Prostate gland (tissue), 2 donors: ENCODE measurements around the gene TBC1D3B.

ENCODE experiments used
- POLR2A ChIP-seq: fragments of 450-650 bp; IDR thresholded peaks from one replicate; pipeline ENCODE4 v1.6.1; 2016; ENCODE audit warnings: antibody characterized with exemption, mild to moderate bottlenecking
- POLR2AphosphoS5 ChIP-seq: sonication (generic); formaldehyde crosslinking; IDR thresholded peaks from one replicate; pipeline ENCODE4 v1.6.1; 2017; ENCODE audit warnings: antibody characterized with exemption
- TF ChIP-seq, protein P1 (sequence below), 4 experiments: fragments of 200-600 bp in 2 of 4; fragments of 450-650 bp in 2 of 4; sonication (generic) in 2 of 4; IDR thresholded peaks; 1 replicate in 3 of 4; 2 replicates in 1 of 4; pipeline ENCODE4 v1.5.1; 2016 to 2019; ENCODE audit warnings: antibody characterized with exemption in 4 of 4, mild to moderate bottlenecking in 2 of 4, moderate library complexity in 2 of 4

DNA sequence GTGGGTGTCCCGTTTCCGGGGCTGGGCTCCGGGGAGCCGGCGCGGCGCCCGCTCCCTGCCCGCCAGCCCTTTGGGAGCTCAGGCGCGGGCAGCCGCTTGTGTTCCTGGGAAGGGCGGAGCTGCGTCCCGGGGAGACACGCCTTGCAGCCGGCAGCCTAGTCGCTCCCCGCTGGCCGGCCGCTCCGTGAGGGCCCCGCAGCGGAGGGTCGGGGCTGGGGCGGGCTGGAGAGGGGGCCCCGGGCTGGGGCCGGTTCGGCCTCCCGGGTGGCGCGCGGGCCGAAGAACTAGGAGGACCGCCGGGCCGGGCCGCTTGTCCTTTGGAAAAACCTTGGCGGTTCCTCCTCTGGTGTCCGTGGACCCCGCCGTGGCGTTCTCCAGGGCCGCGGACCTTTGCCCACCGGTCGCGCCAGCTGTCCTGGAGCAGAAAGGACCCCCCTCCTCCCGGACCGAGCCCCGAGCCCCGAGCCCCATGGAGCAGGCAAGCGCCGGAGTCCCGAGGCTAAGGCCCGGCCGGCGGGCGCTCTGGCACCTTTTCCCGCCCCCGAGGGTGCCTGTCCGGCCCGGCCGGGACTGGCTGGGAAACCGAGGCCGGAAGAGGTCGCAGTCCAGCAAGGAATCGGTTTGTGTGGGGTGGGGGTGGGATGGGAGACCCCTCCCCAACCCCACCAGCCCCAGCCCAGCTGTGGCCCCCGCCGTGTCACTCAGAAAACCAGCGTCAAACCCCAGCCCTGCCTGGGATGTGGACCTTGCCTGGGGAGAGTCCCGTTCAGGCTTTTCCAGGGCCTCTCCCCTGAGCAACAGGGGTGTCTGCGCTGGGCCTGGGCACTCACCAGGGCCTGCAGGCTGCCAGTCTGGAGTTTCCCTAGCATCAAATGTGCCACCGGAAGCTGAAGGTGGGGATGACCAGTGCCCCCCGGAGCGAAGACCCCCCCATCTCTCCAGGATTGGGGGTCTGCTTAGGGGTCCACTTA is 6.8 kb upstream of the TBC1D3B start:
- TF ChIP-seq POLR2A (no peak), POLR2AphosphoS5 (no peak)
- TF ChIP-seq, protein P1, sequence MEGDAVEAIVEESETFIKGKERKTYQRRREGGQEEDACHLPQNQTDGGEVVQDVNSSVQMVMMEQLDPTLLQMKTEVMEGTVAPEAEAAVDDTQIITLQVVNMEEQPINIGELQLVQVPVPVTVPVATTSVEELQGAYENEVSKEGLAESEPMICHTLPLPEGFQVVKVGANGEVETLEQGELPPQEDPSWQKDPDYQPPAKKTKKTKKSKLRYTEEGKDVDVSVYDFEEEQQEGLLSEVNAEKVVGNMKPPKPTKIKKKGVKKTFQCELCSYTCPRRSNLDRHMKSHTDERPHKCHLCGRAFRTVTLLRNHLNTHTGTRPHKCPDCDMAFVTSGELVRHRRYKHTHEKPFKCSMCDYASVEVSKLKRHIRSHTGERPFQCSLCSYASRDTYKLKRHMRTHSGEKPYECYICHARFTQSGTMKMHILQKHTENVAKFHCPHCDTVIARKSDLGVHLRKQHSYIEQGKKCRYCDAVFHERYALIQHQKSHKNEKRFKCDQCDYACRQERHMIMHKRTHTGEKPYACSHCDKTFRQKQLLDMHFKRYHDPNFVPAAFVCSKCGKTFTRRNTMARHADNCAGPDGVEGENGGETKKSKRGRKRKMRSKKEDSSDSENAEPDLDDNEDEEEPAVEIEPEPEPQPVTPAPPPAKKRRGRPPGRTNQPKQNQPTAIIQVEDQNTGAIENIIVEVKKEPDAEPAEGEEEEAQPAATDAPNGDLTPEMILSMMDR (IDR thresholded peaks at IDR 0.05): no peak
